Renal cortex interstitium (tissue), 11 donors: ENCODE data around the gene MAG. TPM values are rescaled to one million over a fixed set of nuclear protein-coding genes. Genes with fewer than 3 reads are reported as not detected.
"Not testable (repeated sequence)": the region's sequence is repeated elsewhere in the genome, so short reads cannot be mapped to it uniquely, and the experiment has no call there.

Experiments used
- DNase-seq, 11 donors: peaks; one replicate each; pipeline ENCODE4 v3.0.0-alpha.2; 2013; ENCODE audit warnings: low read depth in 9 of 11, low spot score in 4 of 11; ENCODE audit errors: extremely low read depth in 1 of 11
- polyA plus RNA-seq, 3 donors: library from polyadenylated mRNA; unstranded; fragments of 120-200 nt; gene quantifications; one replicate each; pipeline ENCODE4 v1.2.1, GENCODE V29; 2013; ENCODE audit not compliant: insufficient read length in 3 of 3

Gene MAG
- polyA plus RNA-seq, 3 donors = 2.4 to 5.2 (median 4.8) TPM

- DNase-seq = no peak
Observed at GRCh38 chr19:35276706-35277281, 15.2 kb upstream of the MAG start.

GRCh38 chr19:35278578-35279284, 13.2 kb upstream of the MAG start:
- DNase-seq = no peak

GRCh38 chr19:35279374-35279773, 12.6 kb upstream of the MAG start:
- DNase-seq = no peak

GRCh38 chr19:35279985-35280821, 11.8 kb upstream of the MAG start:
- DNase-seq = no peak

GRCh38 chr19:35281303-35281702, 10.7 kb upstream of the MAG start:
- no peak for DNase-seq

- no peak for DNase-seq
Observed at GRCh38 chr19:35284153-35285094, 7.5 kb upstream of the MAG start.

- DNase-seq = no peak
Observed at GRCh38 chr19:35285095-35285449, 6.9 kb upstream of the MAG start.

GRCh38 chr19:35285465-35285864, 6.5 kb upstream of the MAG start:
- DNase-seq = not testable (repeated sequence)

GRCh38 chr19:35286101-35286500, 5.9 kb upstream of the MAG start:
- not testable (repeated sequence) for DNase-seq

GRCh38 chr19:35287713-35288112, 4.2 kb upstream of the MAG start:
- DNase-seq = no peak

- no peak for DNase-seq
Observed at GRCh38 chr19:35288331-35288730, 3.6 kb upstream of the MAG start.

GRCh38 chr19:35288906-35289305, 3.1 kb upstream of the MAG start:
- DNase-seq = no peak

- no peak for DNase-seq
Observed at GRCh38 chr19:35290381-35291127, 1.4 kb upstream of the MAG start.

GRCh38 chr19:35291259-35291658, 702 bp upstream of the MAG start:
- DNase-seq = no peak

- no peak for DNase-seq
Observed at GRCh38 chr19:35292421-35293362, 731 bp downstream of the MAG start.

GRCh38 chr19:35293363-35293739, 1.4 kb downstream of the MAG start:
- DNase-seq = no peak

GRCh38 chr19:35293808-35294207, 1.8 kb downstream of the MAG start:
- no peak for DNase-seq

GRCh38 chr19:35294328-35294727, 2.4 kb downstream of the MAG start:
- DNase-seq = no peak
